ENCODE data around the gene DUSP9. TPM values are rescaled to one million over a fixed set of nuclear protein-coding genes. Genes with fewer than 3 reads are reported as not detected.

DUSP9 gene
- total and polyA plus RNA-seq, 3 donors from 2014 or later: 2.5 to 10.2 (median 6.2) TPM

GRCh38 chrX:153621949-153622598, 24.9 kb upstream of the DUSP9 start:
- TF ChIP-seq CTCF (IDR thresholded peaks at IDR 0.05): no peak
- no peak for TF ChIP-seq POLR2A (IDR thresholded peaks at IDR 0.05)

DNA sequence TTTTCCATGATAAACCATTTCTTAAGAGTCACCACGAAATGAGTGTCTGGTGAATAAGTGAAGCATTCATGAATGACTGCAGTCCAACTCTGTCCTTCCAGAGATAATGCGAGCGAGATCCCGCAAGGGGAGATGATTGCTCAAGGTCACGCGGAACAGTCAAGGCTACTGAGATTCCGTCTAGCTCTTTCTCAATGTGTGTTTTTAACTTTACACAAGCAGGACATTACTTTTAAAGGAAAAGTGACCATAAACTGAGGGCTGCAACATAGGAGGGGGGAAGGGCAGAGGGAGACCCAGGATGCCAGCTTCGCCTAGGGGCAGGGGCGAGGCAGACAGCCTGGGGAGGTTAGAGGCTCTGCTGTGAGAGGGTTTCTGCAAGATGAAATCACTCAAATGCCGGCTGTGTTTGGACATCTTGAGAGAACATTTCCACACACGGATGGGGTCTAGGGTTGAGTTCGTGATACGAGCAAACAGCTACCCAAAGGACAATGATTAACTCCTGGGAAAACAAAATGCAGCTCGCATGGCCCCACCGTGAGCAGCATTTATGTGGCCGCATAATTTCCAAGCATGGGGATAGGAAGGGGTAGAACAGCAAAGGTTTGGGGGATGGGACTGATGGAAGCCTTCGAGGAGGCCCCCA, 24.2 kb upstream of the DUSP9 start:
- 33 to 43% methylated on average over 16 to 17 of the region's 17 CpGs for WGBS, 2 donors
- H3K36me3 ChIP-seq (ENCODE audit: low read depth, missing control alignments): no peaks in the 10 kb centered on the region
- no peak overlapping the region for H3K27ac ChIP-seq
- H3K9me3 ChIP-seq: no peaks in the 10 kb centered on the region
- no peaks in the 10 kb centered on the region for H3K27me3 ChIP-seq
- no peak for TF ChIP-seq CTCF (IDR thresholded peaks at IDR 0.05)
- TF ChIP-seq POLR2A (IDR thresholded peaks at IDR 0.05): no peak
- intact Hi-C loops (cut with DNase I; ENCODE audit: low total_unique reads): no loop called here
- no peak overlapping the region for H3K4me3 ChIP-seq
- no peak for DNase-seq
- no peaks in the 10 kb centered on the region for H3K4me1 ChIP-seq

More at GRCh38 chrX:153621949-153622598, 24.9 kb upstream of the DUSP9 start:
- H3K36me3 ChIP-seq (ENCODE audit: low read depth, missing control alignments): no peaks in the 10 kb centered on the region
- 72 to 79% methylated on average over 26 to 27 of the region's 27 CpGs for WGBS, 2 donors
- no peak overlapping the region for H3K27ac ChIP-seq
- H3K9me3 ChIP-seq: no peaks in the 10 kb centered on the region
- H3K4me3 ChIP-seq: no peak overlapping the region
- no peaks in the 10 kb centered on the region for H3K4me1 ChIP-seq
- DNase-seq: no peak
- intact Hi-C loops (cut with DNase I; ENCODE audit: low total_unique reads): no loop called here
- no peaks in the 10 kb centered on the region for H3K27me3 ChIP-seq

DNA sequence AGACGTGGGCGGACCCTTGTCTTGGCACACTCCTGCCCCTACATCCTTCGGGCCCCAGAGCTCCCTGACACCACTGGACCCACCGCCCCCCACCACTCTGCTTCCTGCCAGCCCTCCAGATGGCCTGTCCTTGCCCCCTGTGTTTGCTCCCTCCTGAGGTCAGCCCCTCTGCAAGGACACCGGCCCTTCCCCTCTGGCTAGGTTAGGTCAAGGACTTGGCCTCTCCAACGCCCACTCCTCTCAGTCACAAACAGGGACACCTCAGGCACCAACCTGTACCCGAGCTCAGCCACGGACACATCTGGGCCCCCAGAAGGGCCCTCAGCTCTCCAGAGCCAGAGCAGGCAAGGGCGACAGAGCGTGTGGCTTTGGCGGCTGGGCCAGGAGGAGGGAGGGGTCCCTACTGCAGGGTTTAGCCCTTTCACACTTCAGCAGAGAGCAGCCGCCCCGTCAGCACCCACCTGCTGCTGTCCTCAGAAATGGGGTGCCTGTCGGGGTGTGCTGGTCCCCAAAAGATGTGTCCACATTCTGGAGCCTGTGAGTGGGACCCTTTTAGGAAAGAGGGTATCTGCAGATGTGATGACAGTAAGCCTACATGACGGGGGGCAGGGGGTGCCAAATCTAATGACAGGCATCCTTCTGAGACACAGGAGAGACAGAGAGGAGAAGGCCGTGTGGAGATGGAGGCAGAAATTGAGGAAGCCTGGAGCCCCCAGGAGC, 23.5 kb upstream of the DUSP9 start:
- DNase-seq: no peak
- Histone ChIP-seq H3K9me3 (no peaks in the 10 kb centered on the region), H3K27ac (no peak overlapping the region), H3K4me1 (no peaks in the 10 kb centered on the region), H3K4me3 (no peak overlapping the region), H3K27me3 (no peaks in the 10 kb centered on the region), H3K36me3 (ENCODE audit: low read depth, missing control alignments) (no peaks in the 10 kb centered on the region)
- TF ChIP-seq CTCF (IDR thresholded peaks at IDR 0.05) (no peak), POLR2A (IDR thresholded peaks at IDR 0.05) (no peak)
- intact Hi-C loops (cut with DNase I; ENCODE audit: low total_unique reads): no loop called here
- WGBS, 2 donors: 60 to 83% methylated on average over 4 to 13 of the region's 16 CpGs

DNA sequence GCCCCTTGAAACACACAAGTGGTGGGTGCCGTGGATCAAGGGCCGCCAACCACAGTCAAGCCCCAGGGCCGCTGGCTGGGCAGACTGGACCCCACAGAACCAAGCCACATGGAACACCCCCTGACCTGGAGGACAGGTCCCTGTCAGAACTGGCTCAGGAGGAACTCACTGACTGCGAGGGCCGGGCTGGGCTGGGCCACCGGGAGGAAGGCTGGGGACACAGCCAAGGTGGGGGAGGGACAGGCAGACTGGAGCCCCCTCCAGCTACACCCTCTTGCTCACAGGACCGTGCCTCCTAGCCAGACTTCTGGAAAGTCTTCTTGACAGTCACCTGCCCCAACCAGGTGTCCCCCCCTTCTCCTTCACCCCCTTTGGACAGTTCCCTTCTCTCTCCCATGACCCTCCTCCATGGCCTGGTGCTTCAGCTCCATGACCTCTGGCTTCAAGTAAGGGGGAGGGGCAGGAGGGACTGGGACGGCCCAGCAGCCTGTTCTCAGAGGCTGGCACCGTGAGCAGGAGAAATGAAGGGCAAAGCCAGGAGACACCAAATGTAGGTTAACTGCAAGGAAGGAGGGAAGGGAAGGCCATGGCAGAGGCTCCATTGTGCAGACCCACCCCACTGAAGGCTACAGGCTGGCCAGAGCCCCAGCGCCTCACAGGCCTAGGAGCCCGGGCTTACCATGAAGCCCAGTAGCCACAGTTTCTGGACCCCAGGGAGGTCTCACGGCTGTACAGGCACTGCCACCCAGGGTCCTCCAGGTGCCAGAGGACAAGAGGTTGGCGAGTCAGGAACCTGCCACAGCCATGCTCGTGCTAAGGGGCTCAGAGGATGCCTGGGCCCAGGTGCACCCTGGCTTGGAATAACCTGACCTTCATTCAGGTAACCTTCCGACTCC, 22.6 kb upstream of the DUSP9 start:
- DNase-seq: no peak
- no peaks in the 10 kb centered on the region for H3K4me1 ChIP-seq
- intact Hi-C loops (cut with DNase I; ENCODE audit: low total_unique reads): no loop called here

More for the DNA sequence above, 22.6 kb upstream of the DUSP9 start:
- TF ChIP-seq POLR2A (IDR thresholded peaks at IDR 0.05) (no peak), CTCF (IDR thresholded peaks at IDR 0.05) (no peak)
- Histone ChIP-seq H3K27ac (no peak overlapping the region), H3K4me3 (no peak overlapping the region), H3K27me3 (no peaks in the 10 kb centered on the region), H3K36me3 (ENCODE audit: low read depth, missing control alignments) (no peaks in the 10 kb centered on the region), H3K9me3 (no peaks in the 10 kb centered on the region)
- 75 to 100% methylated on average over 4 to 11 of the region's 15 CpGs for WGBS, 2 donors

All from testis (tissue), 3 donors.